Mesendoderm (in vitro differentiated cells): Measurements from ENCODE around the gene SLC51A.
"Not testable (repeated sequence)": the region's sequence is repeated elsewhere in the genome, so short reads cannot be mapped to it uniquely, and the experiment has no call there.

Experiments
- DNase-seq: peaks from one replicate; pipeline ENCODE4 v3.0.0; 2013
- H2AK5ac ChIP-seq: 2 replicates; pipeline ENCODE4 v1.6.1; 2013; ENCODE audit warnings: low read length, inconsistent platforms
- H2BK120ac ChIP-seq: 2 replicates; pipeline ENCODE4 v1.6.1; 2013; ENCODE audit warnings: low read depth, mild to moderate bottlenecking, low read length, moderate library complexity, mixed read lengths
- H2BK15ac ChIP-seq: replicated peaks from 2 replicates; pipeline ENCODE4 v1.6.1; 2013; ENCODE audit warnings: low read depth, mild to moderate bottlenecking, moderate library complexity
- H2BK5ac ChIP-seq: 2 replicates; pipeline ENCODE4 v1.6.1; 2013; ENCODE audit warnings: low read length, inconsistent platforms
- H3K18ac ChIP-seq: 2 replicates; pipeline ENCODE4 v1.6.1; 2013; ENCODE audit warnings: mild to moderate bottlenecking, low read length, mixed read lengths
- H3K23ac ChIP-seq: one replicate; pipeline ENCODE4 v1.6.1; 2013; ENCODE audit warnings: low read length
- H3K27ac ChIP-seq: 2 replicates; pipeline ENCODE4 v1.5.1; 2013; ENCODE audit warnings: low read depth, mild to moderate bottlenecking, inconsistent platforms, low read length, moderate library complexity
- H3K27me3 ChIP-seq: 2 replicates; pipeline ENCODE4 v1.6.1; 2013; ENCODE audit warnings: low read length, control low read depth, mild to moderate bottlenecking, inconsistent platforms; ENCODE audit not compliant: insufficient read depth, poor library complexity
- H3K36me3 ChIP-seq: 2 replicates; pipeline ENCODE4 v1.6.1; 2013; ENCODE audit warnings: low read length, inconsistent platforms; ENCODE audit not compliant: control insufficient read depth, insufficient read depth
- H3K4ac ChIP-seq: one replicate; pipeline ENCODE4 v1.6.1; 2013; ENCODE audit warnings: low read depth, mild to moderate bottlenecking, low read length, moderate library complexity
- H3K4me1 ChIP-seq: 2 replicates; pipeline ENCODE4 v1.6.1; 2013; ENCODE audit warnings: low read depth, low read length, inconsistent platforms; ENCODE audit not compliant: control insufficient read depth
- H3K4me2 ChIP-seq: 2 replicates; pipeline ENCODE4 v1.6.1; 2013; ENCODE audit warnings: low read length
- H3K4me3 ChIP-seq: 2 replicates; pipeline ENCODE4 v1.5.1; 2013; ENCODE audit warnings: mild to moderate bottlenecking, low read length
- H3K56ac ChIP-seq: one replicate; pipeline ENCODE4 v1.6.1; 2013; ENCODE audit warnings: low read length
- H3K79me1 ChIP-seq: 2 replicates; pipeline ENCODE4 v1.6.1; 2013; ENCODE audit warnings: low read length, inconsistent platforms
- H3K79me2 ChIP-seq: 2 replicates; pipeline ENCODE4 v1.6.1; 2013; ENCODE audit warnings: mild to moderate bottlenecking, low read length; ENCODE audit not compliant: control insufficient read depth, insufficient read depth
- H3K9ac ChIP-seq: 2 replicates; pipeline ENCODE4 v1.6.1; 2013; ENCODE audit warnings: low read length, inconsistent platforms
- H4K5ac ChIP-seq: one replicate; pipeline ENCODE4 v1.6.1; 2013; ENCODE audit warnings: low read length
- H4K8ac ChIP-seq: one replicate; pipeline ENCODE4 v1.6.1; 2013; ENCODE audit warnings: low read depth, mild to moderate bottlenecking, control low read depth, low read length, moderate library complexity
- WGBS: extraction: QIAGEN DNeasy Blood & Tissue Kit; methylation state at CpG from one replicate; pipeline ENCODE4 v1.1.7; 2013; ENCODE audit warnings: low lambda C conversion rate, missing lambda C conversion rate; ENCODE audit not compliant: insufficient coverage; ENCODE audit errors: extremely low coverage; 5-methylcytosine and 5-hydroxymethylcytosine counted together

Gene SLC51A

GRCh38 chr3:196207833-196208607 is 8.3 kb upstream of the SLC51A start:
- Histone ChIP-seq H3K23ac (no peak overlapping the region), H4K5ac (no peak overlapping the region), H4K8ac (no peak overlapping the region), H2AK5ac (no peak overlapping the region), H3K27ac (no peak overlapping the region), H3K27me3 (no peaks in the 10 kb centered on the region), H3K4me2 (peak overlapping the region; percentile 51), H3K4me1 (no peaks in the 10 kb centered on the region), H3K79me1 (no peaks in the 10 kb centered on the region), H3K18ac (no peak overlapping the region), H3K56ac (peak overlapping the region; percentile 18), H3K9ac (no peak overlapping the region), H3K4me3 (peak overlapping the region; percentile 42), H2BK15ac (no peak overlapping the region), H2BK120ac (no peak overlapping the region), H3K36me3 (no peaks in the 10 kb centered on the region), H3K4ac (no peak overlapping the region), H3K79me2 (no peaks in the 10 kb centered on the region), H2BK5ac (no peak overlapping the region)
- DNase-seq: peak; percentile 89
- no CpG with 5 or more reads among the region's 49 CpGs for WGBS

- Histone ChIP-seq H3K36me3 (no peaks in the 10 kb centered on the region), H3K4me1 (no peaks in the 10 kb centered on the region), H3K23ac (no peak overlapping the region), H3K4me2 (no peak overlapping the region), H3K9ac (no peak overlapping the region), H2BK5ac (no peak overlapping the region), H2BK15ac (no peak overlapping the region), H4K8ac (no peak overlapping the region), H3K18ac (no peak overlapping the region), H3K56ac (no peak overlapping the region), H2AK5ac (no peak overlapping the region), H3K79me2 (no peaks in the 10 kb centered on the region), H3K4ac (no peak overlapping the region), H4K5ac (no peak overlapping the region), H3K27ac (no peak overlapping the region), H3K79me1 (no peaks in the 10 kb centered on the region), H3K27me3 (no peaks in the 10 kb centered on the region), H3K4me3 (no peak overlapping the region), H2BK120ac (no peak overlapping the region)
- WGBS: no CpG with 5 or more reads among the region's 24 CpGs
- no peak for DNase-seq
Measured at GRCh38 chr3:196208942-196209695, 7.2 kb upstream of the SLC51A start.

GRCh38 chr3:196209944-196210672 is 6.2 kb upstream of the SLC51A start:
- not testable (repeated sequence) for H3K27ac ChIP-seq, H3K56ac ChIP-seq, DNase-seq, H3K18ac ChIP-seq, H2BK120ac ChIP-seq, H3K27me3 ChIP-seq, H3K4me2 ChIP-seq, H3K4me1 ChIP-seq, H3K36me3 ChIP-seq, H3K23ac ChIP-seq, H2AK5ac ChIP-seq, H3K9ac ChIP-seq, H4K8ac ChIP-seq, H3K4ac ChIP-seq, H3K79me1 ChIP-seq, H2BK5ac ChIP-seq, H2BK15ac ChIP-seq, H3K4me3 ChIP-seq, H4K5ac ChIP-seq, H3K79me2 ChIP-seq
- no CpG with 5 or more reads among the region's 11 CpGs for WGBS

GRCh38 chr3:196210673-196211556 is 5.4 kb upstream of the SLC51A start, which contains the start of gene ZDHHC19:
TSS of gene ZDHHC19 (minus strand) at chr3:196211400. CDS start at chr3:196211315, 85 bp downstream.
- Histone ChIP-seq H3K4me2 (no peak within 1 kb of the TSS), H2BK5ac (no peak within 1 kb of the TSS), H3K18ac (no peak within 1 kb of the TSS), H2BK15ac (no peak within 1 kb of the TSS), H3K56ac (no peak within 1 kb of the TSS), H3K27ac (no peak within 1 kb of the TSS), H3K4ac (no peak within 1 kb of the TSS), H3K79me1 (no peaks in the 10 kb centered on the region), H3K4me3 (no peak within 1 kb of the TSS), H3K36me3 (no peaks in the 10 kb centered on the region), H3K23ac (no peak within 1 kb of the TSS), H3K9ac (no peak within 1 kb of the TSS), H4K5ac (no peak within 1 kb of the TSS), H3K27me3 (no peaks in the 10 kb centered on the region), H3K79me2 (no peaks in the 10 kb centered on the region), H2AK5ac (no peak within 1 kb of the TSS), H3K4me1 (no peaks in the 10 kb centered on the region), H4K8ac (no peak within 1 kb of the TSS), H2BK120ac (no peak within 1 kb of the TSS)
- DNase-seq: peak; percentile 18
- WGBS: no CpG with 5 or more reads among the region's 23 CpGs

GRCh38 chr3:196214783-196215441 is 1.4 kb upstream of the SLC51A start:
- Histone ChIP-seq H3K27ac (no peak overlapping the region), H4K5ac (no peak overlapping the region), H3K79me1 (no peaks in the 10 kb centered on the region), H3K18ac (no peak overlapping the region), H3K4ac (no peak overlapping the region), H3K4me2 (no peak overlapping the region), H3K4me1 (no peaks in the 10 kb centered on the region), H2BK5ac (no peak overlapping the region), H3K79me2 (no peaks in the 10 kb centered on the region), H3K4me3 (no peak overlapping the region), H2AK5ac (no peak overlapping the region), H3K56ac (no peak overlapping the region), H4K8ac (no peak overlapping the region), H3K27me3 (no peaks in the 10 kb centered on the region), H2BK15ac (no peak overlapping the region), H3K23ac (no peak overlapping the region), H3K9ac (no peak overlapping the region), H2BK120ac (no peak overlapping the region), H3K36me3 (no peaks in the 10 kb centered on the region)
- WGBS: no CpG with 5 or more reads among the region's 16 CpGs
- no peak for DNase-seq
